H9 (cell line): Measurements from ENCODE around the gene ITPR2. TPM values are rescaled to one million over a fixed set of nuclear protein-coding genes. Genes with fewer than 3 reads are reported as not detected.

Source experiments
- DNase-seq: peaks from one replicate; pipeline ENCODE4 v3.0.0-alpha.2; 2017
- H2AFZ ChIP-seq: one replicate; pipeline ENCODE4 v1.6.1; 2013; ENCODE audit warnings: mild to moderate bottlenecking, low read length, control low read depth, moderate library complexity
- H2AK5ac ChIP-seq: 2 replicates; pipeline ENCODE4 v1.6.1; 2013; ENCODE audit warnings: low read length, control low read depth, mixed read lengths; ENCODE audit not compliant: insufficient read length
- H2BK120ac ChIP-seq: one replicate; pipeline ENCODE4 v1.6.1; 2013; ENCODE audit warnings: low read depth, mild to moderate bottlenecking, low read length, control low read depth, inconsistent platforms; ENCODE audit not compliant: poor library complexity, severe bottlenecking
- H2BK12ac ChIP-seq: 2 replicates; pipeline ENCODE4 v1.6.1; 2013; ENCODE audit warnings: low read length, control low read depth, mixed read lengths, low read depth; ENCODE audit not compliant: insufficient read length
- H2BK15ac ChIP-seq: 2 replicates; pipeline ENCODE4 v1.6.1; 2013; ENCODE audit warnings: low read depth, low read length, control low read depth
- H2BK20ac ChIP-seq: one replicate; pipeline ENCODE4 v1.6.1; 2013; ENCODE audit warnings: low read depth, mild to moderate bottlenecking, low read length, control low read depth, inconsistent platforms; ENCODE audit not compliant: poor library complexity, severe bottlenecking
- H2BK5ac ChIP-seq: 2 replicates; pipeline ENCODE4 v1.6.1; 2013; ENCODE audit warnings: low read length, control low read depth, mixed read lengths; ENCODE audit not compliant: insufficient read length
- H3K14ac ChIP-seq: 2 replicates; pipeline ENCODE4 v1.6.1; 2013; ENCODE audit warnings: low read length, control low read depth; ENCODE audit not compliant: insufficient read depth
- H3K18ac ChIP-seq: 2 replicates; pipeline ENCODE4 v1.6.1; 2013; ENCODE audit warnings: low read depth, mild to moderate bottlenecking, mixed read lengths, low read length, control low read depth; ENCODE audit not compliant: insufficient read length
- H3K23ac ChIP-seq: 2 replicates; pipeline ENCODE4 v1.6.1; 2013; ENCODE audit warnings: low read length, control low read depth, mixed read lengths, low read depth; ENCODE audit not compliant: insufficient read length
- H3K23me2 ChIP-seq: 2 replicates; pipeline ENCODE4 v1.6.1; 2013; ENCODE audit warnings: low read depth, mild to moderate bottlenecking, mixed read lengths, low read length, control low read depth; ENCODE audit not compliant: insufficient read length, poor library complexity, severe bottlenecking
- H3K27ac ChIP-seq: 2 replicates; pipeline ENCODE4 v1.5.1; 2013; ENCODE audit warnings: low read length, control low read depth, mixed read lengths, low read depth; ENCODE audit not compliant: insufficient read length
- H3K27me3 ChIP-seq: 2 replicates; pipeline ENCODE4 v1.6.1; 2013; ENCODE audit warnings: low read length, control low read depth, inconsistent platforms; ENCODE audit not compliant: insufficient read depth
- H3K4ac ChIP-seq: 2 replicates; pipeline ENCODE4 v1.6.1; 2013; ENCODE audit warnings: low read depth, mild to moderate bottlenecking, control low read depth, inconsistent platforms, low read length, moderate library complexity
- H3K4me1 ChIP-seq: 2 replicates; pipeline ENCODE4 v1.6.1; 2013; ENCODE audit warnings: low read length, control low read depth, inconsistent platforms; ENCODE audit not compliant: insufficient read depth
- H3K4me2 ChIP-seq: 2 replicates; pipeline ENCODE4 v1.6.1; 2013; ENCODE audit warnings: low read length, control low read depth, mixed read lengths; ENCODE audit not compliant: insufficient read length, insufficient read depth
- H3K56ac ChIP-seq: 2 replicates; pipeline ENCODE4 v1.6.1; 2013; ENCODE audit warnings: low read depth, mild to moderate bottlenecking, mixed read lengths, low read length, control low read depth; ENCODE audit not compliant: insufficient read length
- H3K79me1 ChIP-seq: 2 replicates; pipeline ENCODE4 v1.6.1; 2013; ENCODE audit warnings: low read depth, mild to moderate bottlenecking, moderate library complexity, low read length, control low read depth, inconsistent platforms; ENCODE audit not compliant: insufficient read depth, poor library complexity, severe bottlenecking
- H3K79me2 ChIP-seq: 2 replicates; pipeline ENCODE4 v1.6.1; 2013; ENCODE audit warnings: low read length, control low read depth, inconsistent platforms; ENCODE audit not compliant: insufficient read depth
- H3K9ac ChIP-seq: 2 replicates; pipeline ENCODE4 v1.6.1; 2013; ENCODE audit warnings: low read length, control low read depth, mixed read lengths; ENCODE audit not compliant: insufficient read length; ENCODE audit errors: extremely low read depth
- H3K9me3 ChIP-seq: one replicate; pipeline ENCODE4 v1.6.1; 2013; ENCODE audit warnings: low read depth, low read length, inconsistent platforms; ENCODE audit not compliant: control insufficient read depth
- H3T11ph ChIP-seq: one replicate; pipeline ENCODE4 v1.6.1; 2013; ENCODE audit warnings: mild to moderate bottlenecking, low read length, control low read depth, inconsistent platforms
- H4K20me1 ChIP-seq: one replicate; pipeline ENCODE4 v1.6.1; 2013; ENCODE audit not compliant: control insufficient read depth, insufficient read length, insufficient read depth
- H4K5ac ChIP-seq: 2 replicates; pipeline ENCODE4 v1.6.1; 2013; ENCODE audit warnings: low read depth, mild to moderate bottlenecking, mixed read lengths, low read length, control low read depth; ENCODE audit not compliant: insufficient read length
- H4K8ac ChIP-seq: replicated peaks from 2 replicates; pipeline ENCODE4 v1.6.1; 2013; ENCODE audit warnings: low read length, control low read depth, mixed read lengths, low read depth; ENCODE audit not compliant: insufficient read length
- H4K91ac ChIP-seq: 2 replicates; pipeline ENCODE4 v1.6.1; 2013; ENCODE audit warnings: low read depth, mild to moderate bottlenecking, moderate library complexity, mixed read lengths, low read length, control low read depth; ENCODE audit not compliant: insufficient read length
- H3K27ac Mint-ChIP-seq, 3 experiments: 2 replicates in 2 of 3; 3 replicates in 1 of 3; pipeline ENCODE4 v1.8.0; 2020 to 2021; ENCODE audit warnings: mixed read lengths in 3 of 3, mild to moderate bottlenecking in 1 of 3, moderate library complexity in 1 of 3
- H3K27me3 Mint-ChIP-seq: 2 replicates; pipeline ENCODE4 v1.8.0; 2021; ENCODE audit warnings: low read depth, mild to moderate bottlenecking, moderate library complexity, mixed read lengths
- H3K36me3 Mint-ChIP-seq, 3 experiments: 2 replicates in 2 of 3; 3 replicates in 1 of 3; pipeline ENCODE4 v1.8.0; 2020 to 2021; ENCODE audit warnings: low read depth in 3 of 3, mixed read lengths in 3 of 3; ENCODE audit not compliant: insufficient read depth in 1 of 3
- H3K4me1 Mint-ChIP-seq, 2 experiments: 2 replicates each; pipeline ENCODE4 v1.8.0; 2020; ENCODE audit warnings: mixed read lengths in 2 of 2
- H3K4me3 Mint-ChIP-seq, 2 experiments: 2 replicates in 1 of 2; 3 replicates in 1 of 2; pipeline ENCODE4 v1.8.0; 2020 to 2021; ENCODE audit warnings: mild to moderate bottlenecking in 2 of 2, mixed read lengths in 2 of 2, moderate library complexity in 1 of 2
- H3K9me3 Mint-ChIP-seq, 2 experiments: 2 replicates in 1 of 2; 3 replicates in 1 of 2; pipeline ENCODE4 v1.8.0; 2020; ENCODE audit warnings: mild to moderate bottlenecking in 2 of 2, mixed read lengths in 2 of 2, moderate library complexity in 1 of 2
- WGBS: extraction: QIAGEN DNeasy Blood & Tissue Kit; methylation state at CpG from one replicate; pipeline ENCODE4 v1.1.7; 2013; ENCODE audit warnings: missing lambda C conversion rate, low lambda C conversion rate, mixed read lengths; ENCODE audit not compliant: insufficient read length; ENCODE audit errors: extremely low coverage; 5-methylcytosine and 5-hydroxymethylcytosine counted together
- total RNA-seq: library from RNA; stranded (reverse); gene quantifications from 2 replicates; pipeline ENCODE4 v1.2.1, GENCODE V29; 2021
- TF ChIP-seq, protein P1 (sequence below): fragments of 200-600 bp; sonication (generic); conservative IDR thresholded peaks from 3 replicates; pipeline ENCODE4 v1.8.0; 2021; ENCODE audit warnings: antibody characterized with exemption, mild to moderate bottlenecking

The ITPR2 gene
- total RNA-seq, 1 experiment from 2014 or later, result 14.8 TPM

GRCh38 chr12:26554332-26554731 lies 278.7 kb downstream of the ITPR2 start:
- no CpG with 5 or more reads among the region's 4 CpGs for WGBS
- H3K4ac ChIP-seq, result no peak overlapping the region
- no peak overlapping the region for H3T11ph ChIP-seq
- H2AK5ac ChIP-seq, result no peak overlapping the region
- Mint-ChIP-seq H3K9me3 (no peaks in the 10 kb centered on the region), H3K36me3 (no peaks in the 10 kb centered on the region; a peak in 1 of 7 replicates), H3K27me3 (no peaks in the 10 kb centered on the region), H3K4me3 (no peak overlapping the region), H3K27ac (no peak overlapping the region), H3K4me1 (no peaks in the 10 kb centered on the region)
- no peak overlapping the region for H4K5ac ChIP-seq
- H3K14ac ChIP-seq, result no peak overlapping the region
- H3K9me3 ChIP-seq, result no peaks in the 10 kb centered on the region
- H2AFZ ChIP-seq, result no peak overlapping the region
- no peak for DNase-seq
- H2BK120ac ChIP-seq, result no peak overlapping the region
- no peak overlapping the region for H2BK20ac ChIP-seq
- H3K4me2 ChIP-seq, result no peak overlapping the region
- no peaks in the 10 kb centered on the region for H3K79me2 ChIP-seq
- no peak overlapping the region for H3K27ac ChIP-seq
- H3K27me3 ChIP-seq, result no peaks in the 10 kb centered on the region
- TF ChIP-seq, protein P1, sequence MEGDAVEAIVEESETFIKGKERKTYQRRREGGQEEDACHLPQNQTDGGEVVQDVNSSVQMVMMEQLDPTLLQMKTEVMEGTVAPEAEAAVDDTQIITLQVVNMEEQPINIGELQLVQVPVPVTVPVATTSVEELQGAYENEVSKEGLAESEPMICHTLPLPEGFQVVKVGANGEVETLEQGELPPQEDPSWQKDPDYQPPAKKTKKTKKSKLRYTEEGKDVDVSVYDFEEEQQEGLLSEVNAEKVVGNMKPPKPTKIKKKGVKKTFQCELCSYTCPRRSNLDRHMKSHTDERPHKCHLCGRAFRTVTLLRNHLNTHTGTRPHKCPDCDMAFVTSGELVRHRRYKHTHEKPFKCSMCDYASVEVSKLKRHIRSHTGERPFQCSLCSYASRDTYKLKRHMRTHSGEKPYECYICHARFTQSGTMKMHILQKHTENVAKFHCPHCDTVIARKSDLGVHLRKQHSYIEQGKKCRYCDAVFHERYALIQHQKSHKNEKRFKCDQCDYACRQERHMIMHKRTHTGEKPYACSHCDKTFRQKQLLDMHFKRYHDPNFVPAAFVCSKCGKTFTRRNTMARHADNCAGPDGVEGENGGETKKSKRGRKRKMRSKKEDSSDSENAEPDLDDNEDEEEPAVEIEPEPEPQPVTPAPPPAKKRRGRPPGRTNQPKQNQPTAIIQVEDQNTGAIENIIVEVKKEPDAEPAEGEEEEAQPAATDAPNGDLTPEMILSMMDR, result no peak
- no peaks in the 10 kb centered on the region for H3K79me1 ChIP-seq
- no peaks in the 10 kb centered on the region for H3K23me2 ChIP-seq
- no peak overlapping the region for H3K23ac ChIP-seq
- H2BK12ac ChIP-seq, result no peak overlapping the region
- H3K9ac ChIP-seq, result no peak overlapping the region
- no peak overlapping the region for H2BK15ac ChIP-seq
- no peak overlapping the region for H3K56ac ChIP-seq
- no peak overlapping the region for H4K91ac ChIP-seq
- no peaks in the 10 kb centered on the region for H4K20me1 ChIP-seq
- H2BK5ac ChIP-seq, result no peak overlapping the region
- H3K4me1 ChIP-seq, result no peaks in the 10 kb centered on the region
- no peak overlapping the region for H3K18ac ChIP-seq
- H4K8ac ChIP-seq, result no peak overlapping the region
